ENCODE data around the gene GPBP1L1.
A peak's percentile ranks its signal among the peaks of the same experiment; 100 is the strongest.

Gene GPBP1L1

GRCh38 chr1:45585110-45585426, 101.3 kb downstream of the GPBP1L1 start:
- no peak for DNase-seq

GRCh38 chr1:45584351-45585109, 101.8 kb downstream of the GPBP1L1 start:
- peak; percentile 92 to 93 for DNase-seq

DNA sequence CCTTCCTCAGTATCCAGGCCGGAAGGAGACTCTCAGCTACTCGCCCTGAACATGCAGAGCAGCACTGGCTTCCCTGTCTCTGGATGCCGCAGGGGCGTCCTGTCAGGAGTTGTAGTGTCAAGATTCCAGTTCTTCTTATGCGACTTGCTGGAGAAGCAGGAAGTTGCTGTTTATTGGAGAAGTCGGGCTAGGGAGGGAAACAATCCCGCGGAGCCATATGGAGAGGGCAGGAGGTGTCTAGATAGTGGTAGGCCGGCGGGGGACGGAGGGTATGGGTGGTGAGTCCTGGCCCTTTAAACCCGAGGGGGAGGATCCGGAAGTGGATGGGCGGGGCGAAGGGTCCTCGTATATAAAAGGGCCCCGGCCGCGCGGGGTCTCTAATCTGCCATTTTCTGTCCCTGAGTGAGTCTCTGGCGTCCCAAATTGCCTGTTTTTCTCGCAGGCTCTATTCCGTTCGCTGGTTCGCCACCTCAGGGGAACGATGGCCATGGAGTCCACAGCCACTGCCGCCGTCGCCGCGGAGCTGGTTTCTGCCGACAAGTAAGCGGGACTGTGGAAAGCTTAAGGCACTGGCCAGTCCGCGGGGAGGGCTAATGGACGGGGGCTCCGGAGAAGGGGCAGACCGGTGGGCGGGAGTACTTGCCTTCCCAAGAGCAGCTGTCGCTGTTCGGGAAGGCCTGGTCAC, 102.5 kb downstream of the GPBP1L1 start, which contains the start of gene NASP:
NASP (plus strand) TSS at position 376 of the 685 bp plus-strand sequence; CDS start at position 482, 106 bp downstream.
- DNase-seq = peak; percentile 99

DNA sequence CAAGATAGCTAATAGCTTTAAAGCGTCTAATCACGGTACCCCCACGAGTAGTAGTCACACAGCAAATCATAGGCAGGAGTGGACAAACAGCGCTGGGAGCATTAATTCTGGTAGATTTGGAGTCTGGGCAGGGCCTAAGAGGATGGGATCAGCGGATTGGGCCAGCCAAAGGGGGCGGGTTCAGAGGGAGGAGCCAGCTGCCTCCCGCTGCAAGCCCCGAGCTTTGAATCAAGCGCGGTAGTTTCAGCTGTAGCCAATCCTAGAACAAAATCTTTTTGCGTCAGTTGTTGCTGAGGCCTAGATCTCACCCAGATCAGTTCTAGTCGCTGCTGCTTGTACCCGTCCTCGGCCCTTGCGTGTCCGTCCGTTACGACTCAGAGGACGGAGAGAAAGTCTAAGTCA, 103.1 kb downstream of the GPBP1L1 start:
- DNase-seq = peak; percentile 89 to 95
